Adrenal gland (tissue), 12 donors: ENCODE measurements around the gene DUS2. TPM values are rescaled to one million over a fixed set of nuclear protein-coding genes. Genes with fewer than 3 reads are reported as not detected.

Experiments
- DNase-seq, 7 donors: peaks; one replicate each; pipeline ENCODE4 v3.0.0-alpha.2; 2019 to 2020
- H3K27ac ChIP-seq, 5 donors: fragments of 200-600 bp; sonication (generic) in 4 of 5; 1 replicate in 3 of 5; 2 replicates in 2 of 5; pipeline versions ENCODE4 v1.5.1 to v1.8.0; 2016 to 2020; ENCODE audit warnings: mild to moderate bottlenecking in 1 of 5
- H3K27me3 ChIP-seq: fragments of 200-600 bp; 2 replicates; pipeline ENCODE4 v1.8.0; 2021
- H3K36me3 ChIP-seq, 2 donors: fragments of 200-600 bp; replicated peaks in 1 of 2; 1 replicate in 1 of 2; 2 replicates in 1 of 2; pipeline versions ENCODE4 v1.5.1 to v1.8.0; 2018 to 2022
- H3K4me1 ChIP-seq, 2 donors: fragments of 200-600 bp; replicated peaks in 1 of 2; 1 replicate in 1 of 2; 2 replicates in 1 of 2; pipeline versions ENCODE4 v1.5.1 to v1.8.0; 2018 to 2021
- H3K4me3 ChIP-seq, 4 donors: fragments of 200-600 bp; sonication (generic) in 3 of 4; one replicate each; pipeline ENCODE4 v1.5.1; 2016 to 2018
- H3K9me3 ChIP-seq, 3 donors: fragments of 200-600 bp; sonication (generic) in 1 of 3; replicated peaks in 1 of 3; 1 replicate in 2 of 3; 2 replicates in 1 of 3; pipeline versions ENCODE4 v1.5.1 to v1.8.0; 2016 to 2021
- CTCF ChIP-seq, 6 experiments: fragments of 450-650 bp in 4 of 6; fragments of 200-600 bp in 2 of 6; sonication (generic) in 1 of 6; IDR thresholded peaks; 1 replicate in 5 of 6; 2 replicates in 1 of 6; pipeline versions ENCODE4 v1.5.1 to v1.8.0; 2016 to 2021; ENCODE audit warnings: antibody characterized with exemption in 6 of 6, mild to moderate bottlenecking in 2 of 6, moderate library complexity in 1 of 6
- POLR2A ChIP-seq, 2 donors: fragments of 450-650 bp; IDR thresholded peaks; one replicate each; pipeline ENCODE4 v1.6.1; 2017; ENCODE audit warnings: antibody characterized with exemption in 2 of 2, mild to moderate bottlenecking in 2 of 2, moderate library complexity in 1 of 2
- WGBS, 4 donors: extraction: QIAGEN DNeasy Blood & Tissue Kit in 2 of 4; methylation state at CpG; one replicate each; pipeline versions ENCODE4 v1.1.5 to v1.1.7; 2013 to 2017; 5-methylcytosine and 5-hydroxymethylcytosine counted together
- intact Hi-C, 2 donors: fragments of 100-400 bp; cut with DNase I; formaldehyde crosslinking; loops; one replicate each; pipeline versions ENCODE4 v1.14.1 to v1.15.0; 2022 to 2023
- polyA plus RNA-seq, 3 donors: library from polyadenylated mRNA; stranded (reverse); fragments of 200-250 nt in 2 of 3; fragments of 350-450 nt in 1 of 3; fragmentation: Illumina TruSeq in 1 of 3; extraction: RNeasy Lipid Tissue Mini Kit (QIAGEN cat#74804) in 1 of 3; gene quantifications; one replicate each; pipeline ENCODE4 v1.2.3, GENCODE V29; 2013 to 2014
- total RNA-seq, 9 donors: library from RNA; depleted of rRNA in 4 of 9; stranded (reverse); fragments of >200 nt in 4 of 9; fragments of 120-200 nt in 1 of 9; fragmentation: NEBNext Ultra II Directional in 1 of 9; extraction: Animal tissue kit (Norgen Biotek cat#: 25700) in 1 of 9; gene quantifications; one replicate each; pipeline versions ENCODE4 v1.1.0 to v1.2.4, GENCODE V29; 2013 to 2023
- donor health status: healthy with polysubstance abuse.
- donor health status: Bipolar disorder and iron deficiency.
- donor health status: DM: yes; HTN: yes; CAD: no.
- donor health status: DM: no; HTN: no; CAD: no.
- donor health status: DM: no; HTN: no; CAD: no.
- donor health status: DM: yes; HTN: yes; CAD: no.

The DUS2 gene
- total and polyA plus RNA-seq, 12 donors, result 6.3 to 25.3 (median 12.7) TPM

- no peak for TF ChIP-seq POLR2A (IDR thresholded peaks at IDR 0.05)
- TF ChIP-seq CTCF (IDR thresholded peaks at IDR 0.05), result no peak
- no peak for DNase-seq
- peak overlapping the region in 1 of 5 donors; percentile 78 for H3K27ac ChIP-seq
- peaks cover 0 to 9% of the 10 kb centered on the region in 2 donors for H3K36me3 ChIP-seq
- intact Hi-C loops, result no loop called here
- H3K4me3 ChIP-seq, result no peak overlapping the region
- WGBS, 4 donors, result 95 to 97% (median 96%) methylated on average over 9 of the region's 9 CpGs
- H3K27me3 ChIP-seq, result no peaks in the 10 kb centered on the region
- peaks cover 15 to 48% of the 10 kb centered on the region in 2 donors for H3K4me1 ChIP-seq
- H3K9me3 ChIP-seq, result no peaks in the 10 kb centered on the region
Observed at GRCh38 chr16:68068926-68069325, 45.8 kb downstream of the DUS2 start.

GRCh38 chr16:68069511-68070248 is 46.6 kb downstream of the DUS2 start:
- 68 to 84% (median 83%) methylated on average over 7 of the region's 7 CpGs; no CpG with 5 or more reads in 1 of the 4 donors for WGBS, 4 donors
- H3K4me3 ChIP-seq, result no peak overlapping the region
- peak overlapping the region in 2 of 5 donors; percentile 13 to 78 for H3K27ac ChIP-seq
- H3K4me1 ChIP-seq, result peaks cover 15 to 46% of the 10 kb centered on the region in 2 donors
- intact Hi-C loops, result no loop called here
- peak in 3 of 7 donors; percentile 46 to 64 (median 63) for DNase-seq
- no peaks in the 10 kb centered on the region for H3K9me3 ChIP-seq
- TF ChIP-seq POLR2A (IDR thresholded peaks at IDR 0.05), result no peak
- TF ChIP-seq CTCF (IDR thresholded peaks at IDR 0.05), result no peak
- peaks cover 0 to 15% of the 10 kb centered on the region in 2 donors for H3K36me3 ChIP-seq
- no peaks in the 10 kb centered on the region for H3K27me3 ChIP-seq

- H3K27ac ChIP-seq, result peak overlapping the region in 2 of 5 donors; percentile 13 to 78
Observed at GRCh38 chr16:68070249-68070730, 47.2 kb downstream of the DUS2 start.

More at GRCh38 chr16:68070249-68070730, 47.2 kb downstream of the DUS2 start:
- peaks cover 15 to 40% of the 10 kb centered on the region in 2 donors for H3K4me1 ChIP-seq
- no peaks in the 10 kb centered on the region for H3K27me3 ChIP-seq
- peaks cover 0 to 17% of the 10 kb centered on the region in 2 donors for H3K36me3 ChIP-seq
- H3K4me3 ChIP-seq, result no peak overlapping the region
- TF ChIP-seq POLR2A (IDR thresholded peaks at IDR 0.05) (no peak), CTCF (IDR thresholded peaks at IDR 0.05) (no peak)
- 71 to 100% (median 75%) methylated on average over 2 of the region's 2 CpGs for WGBS, 4 donors
- intact Hi-C loops, result no loop called here
- H3K9me3 ChIP-seq, result no peaks in the 10 kb centered on the region
- no peak for DNase-seq
